Gastroesophageal sphincter (tissue), 4 donors: Measurements from ENCODE around the gene CSF1. TPM values are rescaled to one million over a fixed set of nuclear protein-coding genes. Genes with fewer than 3 reads are reported as not detected.

Experiments
- ATAC-seq: fragments of 150-250 bp; one replicate; pipeline ENCODE4 v1.9.1; 2016; ENCODE audit warnings: mild to moderate bottlenecking, moderate library complexity
- H3K27ac ChIP-seq, 4 donors: fragments of 200-600 bp; sonication (generic) in 3 of 4; 1 replicate in 3 of 4; 2 replicates in 1 of 4; pipeline ENCODE4 v1.5.1; 2016 to 2019
- H3K27me3 ChIP-seq: fragments of 200-600 bp; sonication (generic); one replicate; pipeline ENCODE4 v1.5.1; 2019
- H3K36me3 ChIP-seq, 2 donors: fragments of 200-600 bp; sonication (generic); one replicate each; pipeline ENCODE4 v1.5.1; 2019; ENCODE audit warnings: control low read depth in 1 of 2
- H3K4me1 ChIP-seq, 3 donors: fragments of 200-600 bp; sonication (generic); 1 replicate in 2 of 3; 2 replicates in 1 of 3; pipeline ENCODE4 v1.5.1; 2016 to 2019; ENCODE audit warnings: control low read depth in 2 of 3
- H3K4me3 ChIP-seq, 2 donors: fragments of 200-600 bp; sonication (generic); one replicate each; pipeline ENCODE4 v1.5.1; 2019; ENCODE audit warnings: mild to moderate bottlenecking in 1 of 2, moderate library complexity in 1 of 2
- H3K9me3 ChIP-seq, 3 donors: fragments of 200-600 bp; sonication (generic); one replicate each; pipeline ENCODE4 v1.5.1; 2017 to 2019; ENCODE audit warnings: control low read depth in 2 of 3
- CTCF ChIP-seq, 4 experiments: fragments of 200-600 bp in 2 of 4; fragments of 450-650 bp in 2 of 4; sonication (generic) in 1 of 4; IDR thresholded peaks; one replicate each; pipeline ENCODE4 v1.5.1; 2017 to 2019; ENCODE audit warnings: antibody characterized with exemption in 4 of 4, mild to moderate bottlenecking in 2 of 4, moderate library complexity in 2 of 4
- EP300 ChIP-seq: sonication (generic); formaldehyde crosslinking; IDR thresholded peaks from one replicate; pipeline ENCODE4 v1.6.1; 2017; ENCODE audit warnings: antibody characterized with exemption, mild to moderate bottlenecking
- POLR2A ChIP-seq, 2 donors: fragments of 450-650 bp; IDR thresholded peaks; one replicate each; pipeline ENCODE4 v1.6.1; 2017; ENCODE audit warnings: antibody characterized with exemption in 2 of 2, mild to moderate bottlenecking in 2 of 2, moderate library complexity in 1 of 2
- POLR2AphosphoS5 ChIP-seq: sonication (generic); formaldehyde crosslinking; IDR thresholded peaks from one replicate; pipeline ENCODE4 v1.6.1; 2017; ENCODE audit warnings: antibody characterized with exemption
- WGBS, 2 donors: methylation state at CpG; one replicate each; pipeline ENCODE4 v1.1.5; 2018; ENCODE audit warnings: low coverage in 1 of 2; 5-methylcytosine and 5-hydroxymethylcytosine counted together
- total RNA-seq, 4 donors: library from RNA; depleted of rRNA; stranded (reverse); fragments of >200 nt; gene quantifications; one replicate each; pipeline ENCODE4 v1.1.0, GENCODE V29; 2016

The CSF1 gene
- total RNA-seq, 4 donors from 2014 or later: 29.6 to 50.8 (median 45.9) TPM

- ATAC-seq: no peak
- 87 to 90% methylated on average over 8 of the region's 9 CpGs for WGBS, 2 donors
- no peak overlapping the region for H3K4me3 ChIP-seq
- H3K4me1 ChIP-seq: peaks cover 0 to 19% (median 0%) of the 10 kb centered on the region in 3 donors
- no peaks in the 10 kb centered on the region for H3K9me3 ChIP-seq
- TF ChIP-seq EP300 (no peak), CTCF (IDR thresholded peaks at IDR 0.05) (no peak), POLR2A (IDR thresholded peaks at IDR 0.05) (no peak), POLR2AphosphoS5 (no peak)
- no peak overlapping the region for H3K27ac ChIP-seq
- no peaks in the 10 kb centered on the region for H3K27me3 ChIP-seq
- no peaks in the 10 kb centered on the region for H3K36me3 ChIP-seq
These were observed 8.3 kb upstream of the CSF1 start for GRCh38 chr1:109902204-109902985.

DNA sequence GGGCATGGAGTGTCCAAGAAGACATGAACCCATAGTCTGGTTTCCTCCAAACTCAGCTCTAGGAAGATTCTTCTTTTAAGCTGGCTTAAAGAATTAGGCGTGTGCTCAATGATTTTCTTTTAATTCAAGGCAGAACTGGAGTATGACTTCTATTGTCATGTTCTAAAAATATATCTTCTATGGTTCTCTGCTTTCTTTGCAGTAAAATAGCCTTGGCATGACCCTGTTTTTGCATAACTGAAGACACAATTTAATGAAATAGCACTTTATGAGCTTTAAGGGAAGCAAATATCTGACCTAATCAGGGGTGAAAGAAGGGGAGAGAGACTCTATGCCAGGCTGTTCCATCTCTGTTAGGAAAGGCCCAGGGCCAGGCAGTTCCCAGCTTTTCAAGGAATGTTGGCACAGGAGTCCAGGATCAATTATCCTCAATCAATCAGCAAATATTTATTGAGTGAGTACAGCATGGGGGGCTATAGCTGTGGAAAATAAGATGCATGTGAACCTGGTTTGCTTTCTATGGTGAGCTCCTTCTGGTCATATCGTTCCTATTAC, 7.2 kb upstream of the CSF1 start:
- Histone ChIP-seq H3K27me3 (no peaks in the 10 kb centered on the region), H3K36me3 (no peaks in the 10 kb centered on the region), H3K4me1 (peaks cover 0 to 14% (median 0%) of the 10 kb centered on the region in 3 donors), H3K9me3 (no peaks in the 10 kb centered on the region), H3K27ac (no peak overlapping the region), H3K4me3 (no peak overlapping the region)
- no peak for TF ChIP-seq POLR2A (IDR thresholded peaks at IDR 0.05)
- no peak for TF ChIP-seq EP300
- WGBS, 2 donors: 72 to 86% methylated on average over 2 of the region's 2 CpGs
- no peak for ATAC-seq

GRCh38 chr1:109904105-109904817, 6.4 kb upstream of the CSF1 start:
- no peaks in the 10 kb centered on the region for H3K27me3 ChIP-seq
- no peaks in the 10 kb centered on the region for H3K9me3 ChIP-seq
- H3K4me3 ChIP-seq: no peak overlapping the region
- 72 to 81% methylated on average over 3 to 4 of the region's 7 CpGs for WGBS, 2 donors
- peaks cover 0 to 16% (median 0%) of the 10 kb centered on the region in 3 donors for H3K4me1 ChIP-seq
- no peaks in the 10 kb centered on the region for H3K36me3 ChIP-seq
- ATAC-seq: no peak
- H3K27ac ChIP-seq: no peak overlapping the region
- TF ChIP-seq POLR2AphosphoS5 (no peak), POLR2A (IDR thresholded peaks at IDR 0.05) (no peak), CTCF (IDR thresholded peaks at IDR 0.05) (no peak), EP300 (no peak)

GRCh38 chr1:109905491-109905890, 5.2 kb upstream of the CSF1 start:
- H3K4me1 ChIP-seq: peaks cover 0 to 28% (median 6%) of the 10 kb centered on the region in 3 donors
- H3K4me3 ChIP-seq: no peak overlapping the region
- no peaks in the 10 kb centered on the region for H3K36me3 ChIP-seq
- no peaks in the 10 kb centered on the region for H3K27me3 ChIP-seq
- no peak for ATAC-seq
- no peaks in the 10 kb centered on the region for H3K9me3 ChIP-seq
- TF ChIP-seq EP300 (no peak), POLR2AphosphoS5 (no peak), CTCF (IDR thresholded peaks at IDR 0.05) (no peak), POLR2A (IDR thresholded peaks at IDR 0.05) (no peak)
- H3K27ac ChIP-seq: no peak overlapping the region
- WGBS, 2 donors: no CpG with 5 or more reads among the region's 7 CpGs

DNA sequence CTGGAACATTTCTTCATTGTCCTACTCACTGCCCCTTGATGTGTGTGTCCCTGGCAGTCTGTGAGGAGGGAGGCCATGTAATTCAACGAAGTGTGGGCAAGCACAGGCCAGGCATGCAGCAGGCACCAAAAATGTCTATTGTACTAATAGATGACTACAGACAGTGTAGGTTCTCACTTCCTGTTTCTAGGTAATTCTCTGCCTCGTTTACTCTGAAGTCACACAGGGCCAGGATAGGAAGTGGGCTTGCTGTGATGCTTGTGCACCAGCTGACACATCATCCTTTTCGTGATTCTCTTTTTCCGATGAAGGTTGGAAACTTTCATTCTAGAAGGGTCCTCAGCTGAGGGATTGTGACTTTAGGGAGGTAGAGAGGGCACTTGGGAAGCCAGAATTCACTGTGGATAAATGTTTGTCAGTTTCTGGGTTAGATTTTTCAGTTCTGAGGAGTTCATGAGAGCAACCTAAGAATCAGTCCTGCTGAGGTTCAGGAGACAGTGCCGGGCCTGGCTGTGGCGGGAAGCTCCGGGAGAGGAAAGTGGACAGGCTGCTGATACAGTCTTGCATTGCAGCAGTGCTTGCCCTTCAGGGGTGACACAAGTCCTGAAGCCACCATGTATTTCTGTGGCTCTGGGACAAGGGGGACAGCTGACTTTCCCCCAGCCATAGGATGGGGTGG, 4.3 kb upstream of the CSF1 start:
- H3K4me3 ChIP-seq: no peak overlapping the region
- ATAC-seq: no peak
- 52 to 80% methylated on average over 3 to 5 of the region's 7 CpGs for WGBS, 2 donors

More for the DNA sequence above, 4.3 kb upstream of the CSF1 start:
- Histone ChIP-seq H3K4me1 (peaks cover 0 to 31% (median 6%) of the 10 kb centered on the region in 3 donors), H3K9me3 (no peaks in the 10 kb centered on the region), H3K36me3 (no peaks in the 10 kb centered on the region), H3K27me3 (no peaks in the 10 kb centered on the region), H3K27ac (no peak overlapping the region)
- TF ChIP-seq CTCF (IDR thresholded peaks at IDR 0.05) (no peak), POLR2AphosphoS5 (no peak), EP300 (no peak), POLR2A (IDR thresholded peaks at IDR 0.05) (no peak)
